ENCODE results near the gene GNG7. TPM values are rescaled to one million over a fixed set of nuclear protein-coding genes. Genes with fewer than 3 reads are reported as not detected.
"Not testable (repeated sequence)": the region's sequence is repeated elsewhere in the genome, so short reads cannot be mapped to it uniquely, and the experiment has no call there.

Gene GNG7
- total RNA-seq, 2 donors from 2014 or later = 12.3 to 12.4 TPM

DNA sequence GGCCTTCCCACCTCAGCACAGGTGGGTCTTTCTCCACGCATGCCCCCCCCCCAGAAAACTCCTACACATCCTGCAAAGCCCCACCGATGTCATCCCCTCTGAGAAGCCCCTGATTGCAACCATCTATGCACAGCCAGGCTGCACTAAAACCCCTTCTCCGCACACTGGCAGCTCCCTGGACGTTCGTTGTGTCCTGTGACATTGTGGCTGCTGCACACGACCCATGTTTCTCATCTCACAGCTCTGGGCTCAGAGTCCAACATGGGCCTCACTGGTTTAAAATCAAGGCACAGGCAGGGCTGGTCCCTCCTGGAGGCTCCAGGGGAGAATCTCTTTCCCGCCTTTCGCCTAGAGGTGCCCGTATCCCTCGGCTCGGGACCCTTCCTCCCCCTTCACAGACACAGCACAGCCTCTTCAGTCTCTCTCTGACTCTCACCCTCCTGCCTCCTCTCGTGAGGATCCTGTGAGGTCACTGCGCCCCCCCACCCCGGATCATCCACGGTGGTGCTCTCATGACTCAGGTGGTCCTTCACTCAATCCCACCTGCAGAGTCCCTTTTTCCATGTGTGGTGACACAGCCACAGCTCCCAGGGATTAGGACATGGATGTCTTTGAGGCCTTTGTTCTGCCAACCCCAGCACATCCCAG is 155.3 kb downstream of the GNG7 start:
- Histone ChIP-seq H3K4me3 (ENCODE audit: low read length) (no peak overlapping the region), H3K36me3 (ENCODE audit: control insufficient read depth, insufficient read depth, low read length) (no peaks in the 10 kb centered on the region), H3K9me3 (ENCODE audit: control insufficient read depth, low read length) (no peaks in the 10 kb centered on the region), H3K27ac (ENCODE audit: low read depth, low read length) (peak overlapping the region; percentile 98), H3K27me3 (ENCODE audit: control insufficient read depth, insufficient read depth, low read length, poor library complexity, severe bottlenecking) (no peaks in the 10 kb centered on the region), H3K4me1 (ENCODE audit: control insufficient read depth, insufficient read depth, low read length) (no peaks in the 10 kb centered on the region), H3K9ac (ENCODE audit: extremely low read depth, low read length, poor library complexity, severe bottlenecking) (no peak overlapping the region)
- DNase-seq = peak; percentile 44
- TF ChIP-seq, protein P1, sequence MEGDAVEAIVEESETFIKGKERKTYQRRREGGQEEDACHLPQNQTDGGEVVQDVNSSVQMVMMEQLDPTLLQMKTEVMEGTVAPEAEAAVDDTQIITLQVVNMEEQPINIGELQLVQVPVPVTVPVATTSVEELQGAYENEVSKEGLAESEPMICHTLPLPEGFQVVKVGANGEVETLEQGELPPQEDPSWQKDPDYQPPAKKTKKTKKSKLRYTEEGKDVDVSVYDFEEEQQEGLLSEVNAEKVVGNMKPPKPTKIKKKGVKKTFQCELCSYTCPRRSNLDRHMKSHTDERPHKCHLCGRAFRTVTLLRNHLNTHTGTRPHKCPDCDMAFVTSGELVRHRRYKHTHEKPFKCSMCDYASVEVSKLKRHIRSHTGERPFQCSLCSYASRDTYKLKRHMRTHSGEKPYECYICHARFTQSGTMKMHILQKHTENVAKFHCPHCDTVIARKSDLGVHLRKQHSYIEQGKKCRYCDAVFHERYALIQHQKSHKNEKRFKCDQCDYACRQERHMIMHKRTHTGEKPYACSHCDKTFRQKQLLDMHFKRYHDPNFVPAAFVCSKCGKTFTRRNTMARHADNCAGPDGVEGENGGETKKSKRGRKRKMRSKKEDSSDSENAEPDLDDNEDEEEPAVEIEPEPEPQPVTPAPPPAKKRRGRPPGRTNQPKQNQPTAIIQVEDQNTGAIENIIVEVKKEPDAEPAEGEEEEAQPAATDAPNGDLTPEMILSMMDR (conservative IDR thresholded peaks at IDR 0.05) = no peak
- H3K4me1 Mint-ChIP-seq = peaks cover 12% of the 10 kb centered on the region
- WGBS, 2 experiments (ENCODE audit: insufficient coverage in 1 of 2, insufficient read length in 1 of 2) = 86 to 93% methylated on average over 9 to 15 of the region's 15 CpGs
- H3K27ac Mint-ChIP-seq = peak overlapping the region; percentile 70
- no peaks in the 10 kb centered on the region for H3K36me3 Mint-ChIP-seq (ENCODE audit: low read depth)
- no peaks in the 10 kb centered on the region for H3K27me3 Mint-ChIP-seq (ENCODE audit: insufficient read depth)
- no peak overlapping the region for H3K4me3 Mint-ChIP-seq
- peaks cover 8% of the 10 kb centered on the region for H3K9me3 Mint-ChIP-seq

DNA sequence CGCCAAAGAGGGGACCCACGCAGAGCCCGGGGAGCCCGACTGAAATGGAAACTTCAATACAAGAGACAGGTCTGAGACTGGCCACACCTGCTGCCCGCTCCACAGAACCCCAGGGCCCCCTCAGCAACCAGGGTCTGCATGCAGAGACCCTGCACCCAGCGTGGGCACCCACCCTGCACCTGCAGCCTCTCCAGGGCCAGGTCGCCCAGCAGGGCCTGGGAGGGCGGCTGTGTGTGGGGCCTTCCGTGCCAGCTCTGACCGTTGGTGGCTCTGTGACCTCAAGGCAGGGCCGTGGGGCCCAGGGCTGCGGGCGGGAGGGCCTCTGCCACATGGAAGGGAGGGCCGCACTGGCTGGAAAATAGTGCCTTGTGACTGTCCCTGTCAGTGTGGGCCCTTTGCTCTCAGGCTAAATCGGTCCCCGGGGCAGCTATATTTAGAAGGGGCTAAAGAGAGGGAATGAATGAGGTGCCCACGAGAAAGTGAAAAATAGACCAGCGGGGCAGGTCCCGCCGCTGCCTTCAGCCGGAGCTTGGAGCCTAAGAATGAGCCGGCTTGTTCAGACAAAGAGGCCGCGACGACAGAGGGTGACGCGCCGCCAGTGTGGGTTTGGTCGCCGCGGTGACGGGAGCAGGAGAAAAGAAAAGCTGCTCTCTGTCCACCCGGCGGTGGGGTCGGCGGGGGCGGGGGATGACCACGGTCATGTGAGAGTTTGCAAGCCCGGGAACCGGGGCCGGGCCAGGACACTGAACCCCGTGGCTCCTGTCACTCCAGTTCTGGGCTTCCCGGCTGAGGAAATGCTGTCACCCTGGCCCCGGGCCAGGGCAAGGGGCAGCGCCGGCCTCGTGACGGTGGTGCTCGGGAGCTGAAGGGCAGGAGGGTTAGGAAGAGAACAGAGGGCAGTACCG is 156.1 kb downstream of the GNG7 start:
- Mint-ChIP-seq H3K27ac (peak overlapping the region; percentile 58), H3K4me1 (peaks cover 12% of the 10 kb centered on the region), H3K27me3 (ENCODE audit: insufficient read depth) (no peaks in the 10 kb centered on the region), H3K36me3 (ENCODE audit: low read depth) (no peaks in the 10 kb centered on the region), H3K9me3 (peaks cover 8% of the 10 kb centered on the region), H3K4me3 (no peak overlapping the region)
- no peaks in the 10 kb centered on the region for H3K9me3 ChIP-seq (ENCODE audit: control insufficient read depth, low read length)
- whole genome bisulfite sequencing, 2 experiments (ENCODE audit: insufficient coverage in 1 of 2, insufficient read length in 1 of 2) = 73 to 81% methylated on average over 9 to 50 of the region's 50 CpGs
- TF ChIP-seq, protein P1 (conservative IDR thresholded peaks at IDR 0.05) = no peak
- no peaks in the 10 kb centered on the region for H3K27me3 ChIP-seq (ENCODE audit: control insufficient read depth, insufficient read depth, low read length, poor library complexity, severe bottlenecking)
- H3K27ac ChIP-seq (ENCODE audit: low read depth, low read length) = peak overlapping the region; percentile 98
- no peak overlapping the region for H3K4me3 ChIP-seq (ENCODE audit: low read length)
- DNase-seq = peak; percentile 85
- H3K36me3 ChIP-seq (ENCODE audit: control insufficient read depth, insufficient read depth, low read length) = no peaks in the 10 kb centered on the region
- H3K9ac ChIP-seq (ENCODE audit: extremely low read depth, low read length, poor library complexity, severe bottlenecking) = no peak overlapping the region
- H3K4me1 ChIP-seq (ENCODE audit: control insufficient read depth, insufficient read depth, low read length) = no peaks in the 10 kb centered on the region

DNA sequence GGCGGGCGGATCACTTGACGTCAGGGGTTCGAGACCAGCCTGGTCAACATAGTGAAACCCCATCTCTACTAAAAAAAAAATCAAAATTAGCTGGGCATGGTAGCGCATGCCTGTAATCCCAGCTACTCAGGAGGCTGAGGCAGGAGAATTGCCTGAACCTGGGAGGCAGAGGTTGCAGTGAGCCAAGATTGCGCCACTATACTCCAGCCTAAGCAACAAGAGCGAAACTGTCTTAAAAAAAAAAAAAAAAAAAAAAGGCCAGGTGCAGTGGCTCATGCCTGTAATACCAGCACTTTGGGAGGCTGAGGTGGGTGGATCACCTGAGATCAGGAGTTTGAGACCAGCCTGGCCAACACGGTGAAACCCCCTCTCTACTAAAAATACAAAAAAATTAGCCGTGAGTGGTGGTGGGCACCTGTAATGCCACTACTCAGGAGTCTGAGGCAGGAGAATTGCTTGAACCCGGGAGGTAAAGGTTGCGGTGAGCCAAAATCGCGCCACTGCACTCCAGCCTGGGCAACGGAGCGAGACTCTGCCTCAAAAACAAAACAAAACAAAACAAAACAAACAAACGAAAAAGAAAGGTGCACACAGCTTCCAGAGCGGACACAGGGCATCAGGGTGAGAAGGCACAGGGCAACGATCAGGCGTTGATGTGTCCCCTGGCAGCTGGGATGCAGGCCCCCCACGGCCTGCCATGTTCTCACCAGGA is 156.9 kb downstream of the GNG7 start:
- H3K9me3 ChIP-seq (ENCODE audit: control insufficient read depth, low read length); DNase-seq; H3K4me3 Mint-ChIP-seq; H3K27me3 ChIP-seq (ENCODE audit: control insufficient read depth, insufficient read depth, low read length, poor library complexity, severe bottlenecking); H3K4me1 ChIP-seq (ENCODE audit: control insufficient read depth, insufficient read depth, low read length); H3K4me3 ChIP-seq (ENCODE audit: low read length); H3K9me3 Mint-ChIP-seq; H3K9ac ChIP-seq (ENCODE audit: extremely low read depth, low read length, poor library complexity, severe bottlenecking); H3K27me3 Mint-ChIP-seq (ENCODE audit: insufficient read depth); H3K36me3 Mint-ChIP-seq (ENCODE audit: low read depth); H3K36me3 ChIP-seq (ENCODE audit: control insufficient read depth, insufficient read depth, low read length): not testable (repeated sequence)
- Mint-ChIP-seq H3K4me1 (peaks cover 12% of the 10 kb centered on the region), H3K27ac (peak overlapping the region; percentile 45)
- H3K27ac ChIP-seq (ENCODE audit: low read depth, low read length) = peak overlapping the region; percentile 98
- WGBS, 2 experiments (ENCODE audit: insufficient coverage in 1 of 2, insufficient read length in 1 of 2) = 94 to 95% methylated on average over 5 to 20 of the region's 20 CpGs
